Stimulated activated naive CD4-positive, alpha-beta T cell treated with Interleukin-2 at 50 U/mL for 16 hours (primary cell): ENCODE data around the gene SORT1.
"Not testable (repeated sequence)": the region's sequence is repeated elsewhere in the genome, so short reads cannot be mapped to it uniquely, and the experiment has no call there.

Experiments
- DNase-seq: peaks from one replicate; lab custom pipeline; 2025; lab: John Stamatoyannopoulos, UW

SORT1 gene

GRCh38 chr1:109396871-109397580 lies 692 bp downstream of the SORT1 start:
- no peak for DNase-seq

GRCh38 chr1:109396513-109396839 lies 1.2 kb downstream of the SORT1 start:
- no peak for DNase-seq

GRCh38 chr1:109395602-109396512 lies 1.9 kb downstream of the SORT1 start:
- DNase-seq: no peak

GRCh38 chr1:109395282-109395599 lies 2.5 kb downstream of the SORT1 start:
- not testable (repeated sequence) for DNase-seq

GRCh38 chr1:109394591-109395281 lies 3.0 kb downstream of the SORT1 start:
- DNase-seq: no peak

- no peak for DNase-seq
These were observed 4.0 kb downstream of the SORT1 start for GRCh38 chr1:109393617-109394233.

GRCh38 chr1:109392788-109393616 lies 4.7 kb downstream of the SORT1 start:
- DNase-seq: no peak

- no peak for DNase-seq
These were observed 5.5 kb downstream of the SORT1 start for GRCh38 chr1:109392037-109392787.

- DNase-seq: no peak
These were observed 6.1 kb downstream of the SORT1 start for GRCh38 chr1:109391626-109392025.

- DNase-seq: no peak
These were observed 6.6 kb downstream of the SORT1 start for GRCh38 chr1:109391157-109391556.

GRCh38 chr1:109389638-109390341 lies 7.9 kb downstream of the SORT1 start:
- DNase-seq: no peak

GRCh38 chr1:109388884-109389637 lies 8.7 kb downstream of the SORT1 start:
- no peak for DNase-seq

GRCh38 chr1:109388208-109388711 lies 9.5 kb downstream of the SORT1 start:
- no peak for DNase-seq

GRCh38 chr1:109386054-109386717 lies 11.5 kb downstream of the SORT1 start:
- DNase-seq: no peak

GRCh38 chr1:109385417-109385816 lies 12.3 kb downstream of the SORT1 start:
- no peak for DNase-seq

- DNase-seq: no peak
These were observed 13.9 kb downstream of the SORT1 start for GRCh38 chr1:109383854-109384253.

- DNase-seq: no peak
These were observed 14.5 kb downstream of the SORT1 start for GRCh38 chr1:109383087-109383779.

GRCh38 chr1:109381573-109381972 lies 16.1 kb downstream of the SORT1 start:
- DNase-seq: no peak
